Measurements from ENCODE around the gene ATXN1. TPM values are rescaled to one million over a fixed set of nuclear protein-coding genes. Genes with fewer than 3 reads are reported as not detected.

Gene ATXN1
- total RNA-seq, 1 experiment from 2014 or later: 16.5 TPM

GRCh38 chr6:16403831-16404230, 357.4 kb downstream of the ATXN1 start:
- CTCF ChIA-PET: interaction anchor here (0.6 to 2.0 kb wide), 15 partner anchors 15 to 1295 kb away, joined by 3 to 14 read pairs (median 3); no protein-coding TSS in a partner anchor
- Mint-ChIP-seq H3K27ac (ENCODE audit: low read depth, unreplicated experiment) (no peak overlapping the region), H3K27me3 (ENCODE audit: insufficient read depth, unreplicated experiment) (no peaks in the 10 kb centered on the region), H3K36me3 (ENCODE audit: insufficient read depth, unreplicated experiment) (no peaks in the 10 kb centered on the region), H3K4me3 (ENCODE audit: unreplicated experiment) (no peak overlapping the region), H3K4me1 (ENCODE audit: insufficient read depth, unreplicated experiment) (no peaks in the 10 kb centered on the region), H3K9me3 (ENCODE audit: unreplicated experiment) (no peaks in the 10 kb centered on the region)
- no peak for DNase-seq (ENCODE audit: unreplicated experiment)
- POLR2A ChIA-PET: interaction anchor here (0.6 to 1.2 kb wide), 4 partner anchors 305 to 829 kb away, joined by 4 to 7 read pairs (median 5); no protein-coding TSS in a partner anchor
- BruUV-seq (replicated peaks): no TSS peak
- TF ChIP-seq CTCF (IDR thresholded peaks at IDR 0.05; ENCODE audit: unreplicated experiment): peak; percentile 23
- intact Hi-C loops (cut with micrococcal nuclease): loop anchor here (1.0 to 10.0 kb wide), 3 partner anchors 307 to 683 kb away; partner anchors contain the start of gene ATXN1

GRCh38 chr6:16402581-16402900, 358.7 kb downstream of the ATXN1 start:
- POLR2A ChIA-PET: no interaction called here
- H3K27ac Mint-ChIP-seq (ENCODE audit: low read depth, unreplicated experiment): no peak overlapping the region
- H3K9me3 Mint-ChIP-seq (ENCODE audit: unreplicated experiment): no peaks in the 10 kb centered on the region
- no peaks in the 10 kb centered on the region for H3K36me3 Mint-ChIP-seq (ENCODE audit: insufficient read depth, unreplicated experiment)
- H3K27me3 Mint-ChIP-seq (ENCODE audit: insufficient read depth, unreplicated experiment): no peaks in the 10 kb centered on the region
- H3K4me3 Mint-ChIP-seq (ENCODE audit: unreplicated experiment): no peak overlapping the region
- intact Hi-C loops (cut with micrococcal nuclease): loop anchor here (2.0 to 10.0 kb wide), 2 partner anchors 362 to 684 kb away; partner anchors contain the start of gene ATXN1
- no peak for DNase-seq (ENCODE audit: unreplicated experiment)
- no peaks in the 10 kb centered on the region for H3K4me1 Mint-ChIP-seq (ENCODE audit: insufficient read depth, unreplicated experiment)
- CTCF ChIA-PET: interaction anchor here (0.5 to 1.9 kb wide), 7 partner anchors 80 to 684 kb away, joined by 3 to 7 read pairs (median 4); no protein-coding TSS in a partner anchor
- TF ChIP-seq CTCF (IDR thresholded peaks at IDR 0.05; ENCODE audit: unreplicated experiment): no peak
- no TSS peak for BruUV-seq (replicated peaks)

GRCh38 chr6:16400248-16400760, 361.0 kb downstream of the ATXN1 start:
- H3K27me3 Mint-ChIP-seq (ENCODE audit: insufficient read depth, unreplicated experiment): no peaks in the 10 kb centered on the region
- TF ChIP-seq CTCF (IDR thresholded peaks at IDR 0.05; ENCODE audit: unreplicated experiment): no peak
- no peak for DNase-seq (ENCODE audit: unreplicated experiment)
- H3K4me3 Mint-ChIP-seq (ENCODE audit: unreplicated experiment): no peak overlapping the region
- no peaks in the 10 kb centered on the region for H3K4me1 Mint-ChIP-seq (ENCODE audit: insufficient read depth, unreplicated experiment)
- CTCF ChIA-PET: interaction anchor here (0.6 to 1.3 kb wide), 2 partner anchors 69 to 111 kb away, joined by 3 to 5 read pairs; no protein-coding TSS in a partner anchor
- BruUV-seq (replicated peaks): no TSS peak
- POLR2A ChIA-PET: no interaction called here
- intact Hi-C loops (cut with micrococcal nuclease): loop anchor here (10.0 kb wide), 1 partner anchor 364 kb away; the partner anchor contains the start of gene ATXN1
- H3K36me3 Mint-ChIP-seq (ENCODE audit: insufficient read depth, unreplicated experiment): no peaks in the 10 kb centered on the region
- no peak overlapping the region for H3K27ac Mint-ChIP-seq (ENCODE audit: low read depth, unreplicated experiment)
- no peaks in the 10 kb centered on the region for H3K9me3 Mint-ChIP-seq (ENCODE audit: unreplicated experiment)

GRCh38 chr6:16399695-16400094, 361.6 kb downstream of the ATXN1 start:
- H3K36me3 Mint-ChIP-seq (ENCODE audit: insufficient read depth, unreplicated experiment): no peaks in the 10 kb centered on the region
- CTCF ChIA-PET: no interaction called here
- intact Hi-C loops (cut with micrococcal nuclease): loop anchor here (10.0 kb wide), 1 partner anchor 365 kb away; the partner anchor contains the start of gene ATXN1

More at GRCh38 chr6:16399695-16400094, 361.6 kb downstream of the ATXN1 start:
- TF ChIP-seq CTCF (IDR thresholded peaks at IDR 0.05; ENCODE audit: unreplicated experiment): no peak
- no peaks in the 10 kb centered on the region for H3K4me1 Mint-ChIP-seq (ENCODE audit: insufficient read depth, unreplicated experiment)
- H3K27ac Mint-ChIP-seq (ENCODE audit: low read depth, unreplicated experiment): no peak overlapping the region
- no peaks in the 10 kb centered on the region for H3K9me3 Mint-ChIP-seq (ENCODE audit: unreplicated experiment)
- no peaks in the 10 kb centered on the region for H3K27me3 Mint-ChIP-seq (ENCODE audit: insufficient read depth, unreplicated experiment)
- BruUV-seq (replicated peaks): no TSS peak
- DNase-seq (ENCODE audit: unreplicated experiment): no peak
- POLR2A ChIA-PET: no interaction called here
- H3K4me3 Mint-ChIP-seq (ENCODE audit: unreplicated experiment): no peak overlapping the region
